Measurements from ENCODE around the gene NFATC1.
"Not testable (repeated sequence)": the region's sequence is repeated elsewhere in the genome, so short reads cannot be mapped to it uniquely, and the experiment has no call there.

NFATC1 gene

DNA sequence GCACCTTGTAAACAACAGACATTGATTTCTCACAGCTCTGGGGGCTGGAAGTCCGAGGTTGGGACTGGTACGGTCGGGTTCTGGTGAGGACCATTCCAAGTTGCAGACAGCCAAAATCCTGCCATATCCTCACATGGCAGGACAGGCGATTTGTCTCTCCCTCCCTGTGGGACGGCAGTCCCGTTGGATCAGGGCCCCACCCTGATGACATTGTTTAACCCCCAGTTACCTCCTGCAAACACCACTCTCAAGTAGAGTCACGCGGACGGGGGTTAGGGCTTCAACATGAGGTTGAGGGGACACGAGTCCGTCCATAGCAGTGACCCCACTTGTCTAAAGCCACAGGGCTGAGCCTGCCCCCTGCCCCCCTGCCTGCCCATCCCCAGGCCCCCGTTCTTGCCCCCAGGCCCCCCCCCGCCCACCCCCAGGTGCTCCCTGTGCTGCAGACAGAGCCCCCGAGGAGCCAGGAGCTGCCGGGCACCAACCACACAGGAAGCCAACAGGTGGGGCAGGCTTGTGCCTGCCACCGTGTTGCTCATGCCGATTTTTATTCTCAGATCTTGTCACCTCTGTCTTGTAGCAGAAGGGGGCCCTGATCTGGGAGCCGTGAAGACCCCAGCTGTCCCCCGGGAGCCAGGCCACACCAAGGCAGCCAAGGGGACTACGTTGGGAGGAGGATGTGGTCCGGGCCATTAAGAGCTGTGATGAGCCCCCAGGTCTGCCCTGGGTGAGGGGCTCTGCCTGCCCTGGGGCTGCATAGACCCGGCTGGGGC lies 82.2 kb downstream of the NFATC1 start:
- DNase-seq (ENCODE audit: low spot score) = no peak

DNA sequence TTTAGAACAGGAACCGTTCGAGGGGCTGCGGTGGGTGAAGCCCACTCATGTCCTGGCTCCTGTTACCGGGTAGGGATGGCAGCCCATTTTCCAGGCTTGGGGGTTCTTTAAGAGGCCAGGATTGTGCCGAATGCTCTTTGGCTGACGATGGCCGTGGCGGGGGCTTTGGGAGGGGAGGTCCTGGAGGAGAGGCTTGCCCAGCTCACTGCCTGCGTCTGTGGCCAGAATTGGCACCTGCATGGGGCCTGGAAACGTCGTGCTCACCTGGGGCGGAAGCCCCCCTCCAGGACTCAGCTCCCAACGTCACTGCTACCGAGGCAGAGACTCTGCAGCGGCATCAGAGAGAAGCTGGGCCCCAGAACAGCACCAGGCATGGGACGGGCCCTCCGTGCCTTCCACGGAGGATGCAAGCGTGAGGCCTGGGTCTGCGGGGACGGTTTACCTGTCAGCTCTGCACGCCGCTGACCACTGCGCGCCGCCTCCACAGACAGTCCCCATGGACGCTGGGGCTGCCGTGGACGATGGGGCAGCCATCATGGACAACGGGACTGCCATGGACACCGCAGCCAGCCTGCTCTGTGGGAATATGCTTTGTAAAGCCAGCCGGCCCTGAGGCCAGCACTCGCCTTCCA lies 82.9 kb downstream of the NFATC1 start:
- DNase-seq (ENCODE audit: low spot score) = no peak

DNA sequence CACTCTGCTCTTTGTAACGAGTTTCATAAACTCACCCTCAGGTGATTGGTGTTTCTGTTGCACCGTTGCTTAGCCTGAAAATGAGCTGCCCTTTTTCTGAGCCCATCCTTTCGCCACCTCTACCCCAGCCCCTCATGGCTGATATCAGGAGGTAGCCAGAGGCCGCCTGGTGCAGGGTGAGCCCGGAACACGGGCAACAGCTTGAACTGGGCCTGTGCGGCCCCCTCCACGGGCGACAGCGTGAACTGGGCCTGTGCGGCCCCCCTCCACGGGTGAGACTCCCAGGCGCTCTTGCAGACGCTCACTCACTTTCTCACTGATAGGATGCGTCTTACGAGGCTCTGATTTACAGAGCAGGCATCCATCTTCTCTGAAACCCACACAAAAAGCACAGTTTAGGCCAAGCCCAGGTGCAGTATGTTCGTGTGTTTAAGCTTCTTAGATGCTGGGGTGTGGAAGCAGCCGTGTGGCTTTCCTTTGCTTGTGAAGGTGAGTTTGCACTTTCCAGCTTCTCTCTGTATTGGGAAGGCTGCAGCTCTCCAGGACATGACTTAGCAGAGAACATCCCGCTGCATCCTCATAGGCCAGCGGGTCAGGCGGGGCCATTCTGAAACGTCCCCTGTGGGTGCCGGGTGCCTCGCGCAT lies 83.5 kb downstream of the NFATC1 start:
- DNase-seq (ENCODE audit: low spot score) = no peak

DNA sequence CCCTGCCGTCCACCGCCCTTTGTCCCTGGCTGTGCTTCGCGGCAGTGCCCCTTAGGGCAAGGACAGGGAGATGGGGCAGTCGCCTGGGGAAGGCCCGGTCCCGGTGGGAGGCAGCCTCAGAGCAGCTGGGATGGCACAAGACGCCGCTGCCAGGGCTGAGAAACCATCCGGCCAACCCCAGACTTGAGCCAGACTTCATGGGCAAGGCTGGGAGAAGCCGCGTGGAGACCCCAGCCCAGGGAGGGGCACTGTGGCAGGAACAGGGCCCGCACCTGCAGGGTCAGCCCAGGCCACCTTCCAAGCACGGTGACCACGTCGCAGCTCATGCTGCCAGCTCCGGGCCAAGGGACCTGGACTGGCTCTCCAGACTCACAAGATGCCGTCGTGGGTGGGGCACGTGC lies 84.0 kb downstream of the NFATC1 start:
- no peak for DNase-seq (ENCODE audit: low spot score)

DNA sequence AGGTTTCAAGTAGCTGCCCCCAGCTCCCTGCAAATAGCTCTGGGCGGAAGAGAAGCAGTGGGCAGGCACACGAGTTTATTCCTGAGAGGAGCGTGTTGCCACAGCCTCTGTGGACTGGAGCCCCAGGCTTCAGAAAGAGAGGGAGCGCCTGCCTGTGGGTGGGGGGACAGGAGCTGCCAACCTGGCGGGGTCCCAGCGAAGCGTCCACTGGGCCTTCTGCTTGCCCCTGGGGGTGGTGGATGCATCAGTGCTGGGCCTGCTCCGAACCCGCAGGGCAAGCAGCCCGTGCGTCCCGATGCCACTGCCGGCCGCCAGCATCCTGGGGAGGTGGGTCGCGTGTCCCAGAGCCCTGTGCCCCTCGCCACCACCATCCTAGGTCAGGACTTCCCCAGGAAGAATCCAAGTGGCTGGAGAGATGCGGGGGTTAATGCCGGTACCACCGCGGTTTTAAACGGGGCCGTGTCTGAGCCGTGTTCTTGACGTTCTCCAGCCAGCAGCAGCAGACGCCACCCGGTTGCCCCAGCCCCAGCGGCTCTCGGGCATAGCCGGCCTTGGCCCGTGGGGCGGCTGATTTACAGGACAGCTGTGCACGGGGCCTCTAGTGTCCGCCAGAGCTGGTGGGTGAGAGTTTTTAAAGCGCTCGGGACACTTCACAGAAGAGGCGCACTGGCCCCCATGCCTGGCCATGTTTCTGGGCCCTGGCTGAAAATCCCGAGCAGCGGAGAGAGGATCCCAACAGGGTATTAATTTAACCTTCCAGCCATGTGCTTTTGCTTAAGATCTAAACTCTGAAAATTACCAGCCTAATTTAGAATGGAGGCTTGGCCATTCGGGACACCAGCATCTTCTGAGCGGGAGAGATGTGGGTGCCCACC lies 84.7 kb downstream of the NFATC1 start:
- no peak for DNase-seq (ENCODE audit: low spot score)

DNA sequence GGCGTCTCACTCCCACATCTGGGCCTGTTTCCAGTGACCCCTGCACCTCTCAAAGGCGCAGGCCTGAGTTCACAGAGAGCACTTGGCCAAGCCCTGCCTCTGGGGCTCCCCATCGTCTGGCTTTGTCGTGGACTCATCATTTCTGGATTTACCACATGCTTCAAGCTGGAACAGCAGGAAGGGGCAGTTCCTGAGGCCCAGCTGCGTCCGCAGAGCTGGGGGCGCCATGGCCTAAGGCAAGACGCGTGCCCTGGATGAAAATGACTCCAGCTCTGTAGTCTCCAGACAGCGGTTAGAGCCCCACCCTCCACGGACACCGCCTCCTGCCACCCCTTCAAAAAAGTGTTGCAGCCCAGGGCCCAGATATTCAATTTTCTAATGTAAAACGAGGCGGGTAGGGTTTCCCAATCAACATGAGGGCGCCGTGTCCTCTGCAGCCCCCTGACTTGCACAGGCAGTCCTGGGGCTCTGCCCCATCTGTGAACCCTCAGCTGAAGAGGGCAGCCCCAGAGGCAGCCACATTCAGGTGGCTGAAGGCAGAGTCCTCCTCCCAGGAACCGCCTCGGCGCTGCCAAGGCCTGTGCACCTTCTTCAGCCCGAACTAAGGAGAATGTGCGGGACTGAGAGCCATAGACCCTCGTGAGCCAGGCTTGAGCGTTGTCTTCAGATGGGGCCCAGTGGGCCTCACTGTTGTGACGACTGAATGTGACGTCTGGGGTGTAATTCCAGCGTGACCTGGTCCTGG lies 85.5 kb downstream of the NFATC1 start:
- DNase-seq (ENCODE audit: low spot score) = no peak

DNA sequence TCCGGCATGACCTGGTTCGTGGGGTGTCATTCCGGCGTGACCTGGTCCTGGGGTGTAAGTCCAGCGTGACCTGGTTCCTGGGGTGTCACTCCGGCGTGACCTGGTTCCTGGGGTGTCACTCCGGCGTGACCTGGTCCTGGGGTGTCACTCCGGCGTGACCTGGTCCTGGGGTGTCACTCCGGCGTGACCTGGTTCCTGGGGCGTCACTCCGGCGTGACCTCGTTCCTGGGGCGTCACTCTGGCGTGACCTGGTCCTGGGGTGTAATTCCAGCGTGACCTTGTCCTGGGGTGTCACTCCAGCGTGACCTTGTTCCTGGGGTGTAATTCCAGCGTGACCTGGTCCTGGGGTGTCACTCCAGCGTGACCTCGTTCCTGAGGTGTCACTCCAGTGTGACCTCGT lies 87.7 kb downstream of the NFATC1 start:
- DNase-seq (ENCODE audit: low spot score) = not testable (repeated sequence)

DNA sequence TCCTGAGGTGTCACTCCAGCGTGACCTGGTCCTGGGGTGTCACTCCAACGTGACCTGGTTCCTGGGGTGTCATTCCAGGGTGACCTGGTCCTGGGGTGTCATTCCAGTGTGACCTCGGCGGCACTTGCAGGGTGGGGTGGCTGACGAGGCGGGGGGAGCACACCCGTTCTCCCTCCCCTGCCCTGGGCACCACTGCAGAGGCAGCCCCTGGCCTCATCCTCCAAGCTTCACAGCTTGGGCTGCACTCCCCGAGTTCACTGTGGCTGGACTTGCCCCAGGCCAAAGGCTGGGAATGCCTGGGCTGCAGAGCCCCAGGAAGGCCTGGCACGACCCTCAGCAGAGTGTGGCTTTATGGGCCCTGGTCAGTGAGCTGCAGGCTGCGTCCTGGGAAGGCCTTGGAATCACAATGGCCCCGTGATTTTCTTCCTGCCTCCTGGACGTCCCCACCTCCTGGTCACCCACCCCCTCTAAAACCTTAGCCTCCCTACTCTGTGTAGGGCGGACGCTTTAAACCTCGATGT lies 88.3 kb downstream of the NFATC1 start:
- DNase-seq (ENCODE audit: low spot score) = no peak

DNA sequence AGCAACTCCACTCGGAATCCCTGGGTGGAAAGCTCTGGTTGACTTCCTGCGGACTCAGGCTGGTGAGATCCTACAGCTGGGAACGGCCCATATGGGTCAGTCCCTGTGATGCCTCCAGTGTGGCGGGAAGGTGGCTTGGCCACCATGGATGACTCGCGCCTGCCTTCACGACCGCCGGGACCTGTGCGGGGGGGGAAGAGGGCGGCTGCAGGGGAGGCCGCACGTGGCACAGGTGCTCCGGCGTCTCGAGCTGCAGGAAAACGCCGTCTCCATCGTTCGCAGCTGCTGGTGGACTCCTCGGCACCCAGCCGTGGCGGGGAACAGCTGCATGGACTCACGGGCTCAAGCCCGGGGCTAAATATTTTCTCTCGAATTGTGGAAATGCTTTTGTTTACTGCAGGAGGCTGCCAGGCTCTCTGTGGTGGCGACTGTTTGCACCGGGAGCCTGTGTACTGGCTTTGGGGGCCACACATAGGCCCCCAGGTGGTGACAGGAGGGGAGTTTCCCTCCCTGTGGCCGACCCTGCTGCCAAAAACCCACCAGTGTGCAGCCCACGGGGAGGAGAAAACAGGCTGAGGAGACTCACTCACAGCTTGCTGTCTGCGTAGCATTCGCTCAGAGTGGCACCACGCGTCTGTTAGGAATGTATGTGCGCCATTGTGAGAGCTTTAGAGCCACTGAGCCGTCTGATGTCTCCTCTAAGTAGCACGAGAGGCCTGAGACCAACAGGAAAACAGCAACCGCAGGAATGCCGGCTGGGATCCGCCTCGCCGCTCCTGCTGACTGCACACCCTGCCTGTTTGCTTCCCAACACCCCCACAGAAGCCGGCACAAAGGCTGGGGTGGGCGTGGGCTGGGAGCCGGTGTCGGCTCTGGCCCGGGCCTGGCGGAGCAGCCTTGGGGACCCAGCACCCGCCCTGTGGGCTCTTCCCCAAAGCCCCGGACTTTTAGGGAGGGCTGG lies 89.2 kb downstream of the NFATC1 start:
- no peak for DNase-seq (ENCODE audit: low spot score)

DNA sequence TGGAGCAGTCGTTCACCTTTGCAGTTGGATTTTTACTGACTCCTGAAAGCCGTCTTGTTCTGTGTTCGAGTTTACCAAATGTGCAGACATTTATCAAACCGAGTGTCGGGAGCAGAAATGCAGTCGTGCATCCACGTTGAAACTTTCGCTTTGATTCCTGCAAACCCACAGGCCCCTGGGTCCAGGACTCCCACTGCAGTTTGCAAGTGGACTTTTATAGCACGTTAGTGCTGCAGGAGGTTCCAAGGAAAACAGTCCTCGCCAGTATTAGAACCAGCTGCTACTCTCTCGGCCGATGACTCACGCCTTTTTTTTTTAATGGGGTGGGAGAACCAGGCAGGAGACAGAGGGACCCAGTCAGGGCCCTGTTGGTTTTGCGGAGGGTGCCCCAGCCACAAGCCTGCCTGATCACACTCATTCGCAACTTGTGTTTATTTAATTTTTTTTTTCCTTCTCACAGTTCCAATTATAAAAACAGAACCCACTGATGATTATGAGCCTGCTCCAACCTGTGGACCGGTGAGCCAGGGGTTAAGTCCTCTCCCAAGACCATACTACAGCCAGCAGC lies 90.1 kb downstream of the NFATC1 start:
- DNase-seq (ENCODE audit: low spot score) = no peak

DNA sequence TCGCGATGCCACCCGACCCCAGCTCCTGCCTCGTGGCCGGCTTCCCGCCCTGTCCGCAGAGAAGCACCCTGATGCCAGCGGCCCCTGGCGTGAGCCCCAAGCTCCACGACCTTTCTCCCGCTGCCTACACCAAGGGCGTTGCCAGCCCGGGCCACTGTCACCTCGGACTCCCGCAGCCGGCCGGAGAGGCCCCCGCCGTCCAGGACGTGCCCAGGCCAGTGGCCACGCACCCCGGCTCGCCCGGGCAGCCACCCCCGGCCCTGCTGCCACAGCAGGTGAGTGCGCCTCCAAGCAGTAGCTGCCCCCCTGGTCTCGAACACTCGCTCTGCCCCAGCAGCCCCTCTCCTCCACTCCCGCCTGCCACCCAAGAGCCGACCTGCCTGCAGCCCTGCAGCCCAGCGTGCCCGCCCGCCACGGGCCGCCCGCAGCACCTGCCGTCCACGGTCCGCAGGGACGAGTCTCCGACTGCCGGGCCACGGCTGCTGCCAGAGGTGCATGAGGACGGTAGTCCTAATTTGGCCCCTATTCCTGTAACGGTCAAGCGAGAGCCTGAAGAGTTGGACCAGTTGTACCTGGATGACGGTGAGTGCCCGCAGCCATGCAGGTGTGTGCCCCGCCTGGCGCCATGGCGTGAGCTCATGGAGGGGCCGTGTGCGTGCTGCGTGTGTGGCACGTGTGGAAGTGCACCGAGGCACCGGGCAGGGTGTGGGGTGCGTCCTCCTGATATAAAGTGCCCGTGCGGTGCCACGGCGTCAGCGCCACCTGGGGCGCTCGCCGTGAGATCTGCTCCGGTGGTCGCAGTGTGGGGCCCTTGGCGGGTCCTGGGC lies 90.8 kb downstream of the NFATC1 start:
- DNase-seq (ENCODE audit: low spot score) = no peak

DNA sequence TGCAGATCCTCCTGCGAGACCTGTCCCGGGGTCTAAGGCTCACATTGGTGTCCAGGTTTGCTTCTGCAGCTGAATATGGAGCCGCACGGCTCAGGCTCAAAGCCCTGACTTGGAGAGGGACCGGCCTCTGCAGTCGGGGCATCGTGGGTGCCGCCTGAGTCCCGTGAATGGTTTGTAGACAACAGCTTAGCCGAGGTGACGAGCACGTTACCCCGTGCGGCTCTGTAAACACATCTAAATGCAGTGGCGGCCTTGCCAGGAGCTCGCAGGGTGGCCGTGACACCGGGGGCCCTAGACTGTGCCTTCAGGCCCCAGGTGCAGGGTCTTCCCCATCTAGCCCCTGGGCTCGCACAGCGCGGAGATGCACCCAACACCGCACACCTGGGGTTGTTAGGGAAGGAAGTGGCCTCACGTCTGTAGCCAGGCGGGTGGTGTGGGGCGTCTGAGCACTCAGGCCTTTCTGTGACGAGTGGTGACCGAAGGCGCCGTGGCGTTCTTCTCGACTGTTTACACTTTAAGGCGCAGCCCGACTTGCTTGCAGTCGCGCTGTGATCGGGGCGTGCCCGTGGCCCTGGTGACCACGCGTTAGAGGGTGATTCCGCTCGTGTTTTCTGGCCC lies 91.6 kb downstream of the NFATC1 start:
- no peak for DNase-seq (ENCODE audit: low spot score)

DNA sequence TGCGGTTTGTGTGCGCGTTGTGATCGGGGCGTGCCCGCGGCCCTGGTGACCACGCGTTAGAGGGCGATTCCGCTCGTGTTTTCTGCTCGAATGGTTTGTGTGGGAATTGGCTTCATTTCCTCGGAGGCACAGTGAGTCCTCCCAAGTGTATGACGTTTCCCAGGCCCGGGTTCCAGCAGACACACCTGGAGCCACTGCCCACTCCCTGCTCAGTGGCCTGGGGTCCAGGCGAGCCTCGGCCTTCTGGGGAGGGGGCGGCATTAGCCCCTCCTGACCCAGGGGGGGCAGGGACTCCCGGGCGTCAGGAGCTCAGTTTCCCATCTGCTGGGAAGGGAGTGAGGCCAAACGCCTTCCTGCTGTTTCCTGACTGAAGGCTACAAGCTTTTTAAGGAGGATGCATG lies 92.1 kb downstream of the NFATC1 start:
- DNase-seq (ENCODE audit: low spot score) = no peak

DNA sequence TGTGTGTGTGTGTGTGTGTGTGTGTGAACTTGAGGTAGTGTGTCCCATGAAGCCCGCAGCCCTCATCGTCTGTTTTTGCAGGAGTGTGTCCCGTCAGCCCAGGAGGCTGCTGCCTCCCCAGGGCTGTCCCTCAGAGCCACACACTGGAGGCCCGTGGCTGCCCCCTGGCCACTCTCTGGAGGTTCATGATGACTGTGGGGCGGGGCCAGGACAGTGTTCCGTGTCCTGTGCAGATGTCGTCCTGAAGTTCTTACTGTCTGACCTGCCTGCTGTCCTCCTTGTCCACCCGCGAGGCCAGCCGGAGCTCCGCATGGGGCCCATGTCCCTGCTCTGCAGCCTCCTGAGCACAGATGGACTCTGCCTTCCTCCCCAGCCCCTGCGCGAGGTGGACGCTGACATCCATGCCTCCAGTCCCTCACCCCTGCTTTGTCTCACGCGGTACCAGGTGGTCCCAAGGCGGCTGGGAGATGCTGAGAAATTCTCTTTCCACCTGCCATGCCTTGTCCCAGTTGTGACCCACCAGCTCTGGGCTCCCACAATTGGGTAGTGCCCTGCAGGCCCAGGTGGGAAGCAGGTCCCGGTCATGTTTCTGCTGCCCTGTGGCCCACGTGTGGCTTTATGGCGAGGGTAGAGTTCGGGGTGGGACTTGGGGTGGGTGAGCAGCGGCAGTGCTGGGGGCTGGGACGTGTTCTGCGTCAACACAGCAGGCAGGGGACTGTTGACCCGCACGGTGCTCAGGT lies 92.8 kb downstream of the NFATC1 start:
- DNase-seq (ENCODE audit: low spot score) = no peak

DNA sequence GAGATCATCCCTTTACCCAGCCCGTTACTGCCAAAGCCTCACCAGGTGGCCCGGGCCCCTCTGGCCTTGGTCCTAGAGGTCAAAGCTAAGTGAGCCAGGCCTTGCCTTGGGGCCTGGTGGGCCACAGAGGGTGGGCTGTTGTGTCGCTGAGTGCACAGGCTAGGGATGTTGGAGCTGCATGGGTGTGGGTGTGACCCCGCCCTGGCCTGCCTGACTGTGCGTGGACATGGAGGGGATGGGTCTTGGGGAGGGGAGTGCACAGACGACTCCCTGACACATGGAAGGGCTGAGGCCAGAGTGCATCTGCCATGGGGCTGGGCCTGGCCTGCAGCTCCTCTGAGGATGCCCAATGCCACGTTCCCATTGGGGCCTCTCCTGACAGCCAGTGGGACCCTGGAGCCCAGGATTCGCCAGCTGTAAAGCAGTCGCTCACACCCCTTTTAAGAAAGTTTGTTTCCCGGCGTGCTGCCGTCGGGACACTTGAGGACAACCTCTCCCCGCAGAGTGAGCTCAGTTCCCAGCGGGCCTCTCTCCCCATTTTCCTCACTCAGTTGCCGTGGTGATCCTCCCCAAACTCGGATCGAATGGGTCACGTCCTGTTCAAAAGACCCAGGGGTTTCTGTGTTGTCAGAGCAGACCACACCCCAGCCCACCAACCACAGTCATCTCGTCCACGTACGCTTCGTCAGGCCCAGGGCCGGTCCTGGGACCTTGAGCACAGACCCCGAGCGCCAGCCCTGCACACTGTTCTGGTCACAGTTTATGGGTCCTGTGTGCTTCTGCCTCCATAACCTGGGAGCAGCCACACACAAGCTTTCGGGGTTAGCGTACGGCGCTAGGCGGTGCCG lies 93.5 kb downstream of the NFATC1 start:
- DNase-seq (ENCODE audit: low spot score) = no peak

DNA sequence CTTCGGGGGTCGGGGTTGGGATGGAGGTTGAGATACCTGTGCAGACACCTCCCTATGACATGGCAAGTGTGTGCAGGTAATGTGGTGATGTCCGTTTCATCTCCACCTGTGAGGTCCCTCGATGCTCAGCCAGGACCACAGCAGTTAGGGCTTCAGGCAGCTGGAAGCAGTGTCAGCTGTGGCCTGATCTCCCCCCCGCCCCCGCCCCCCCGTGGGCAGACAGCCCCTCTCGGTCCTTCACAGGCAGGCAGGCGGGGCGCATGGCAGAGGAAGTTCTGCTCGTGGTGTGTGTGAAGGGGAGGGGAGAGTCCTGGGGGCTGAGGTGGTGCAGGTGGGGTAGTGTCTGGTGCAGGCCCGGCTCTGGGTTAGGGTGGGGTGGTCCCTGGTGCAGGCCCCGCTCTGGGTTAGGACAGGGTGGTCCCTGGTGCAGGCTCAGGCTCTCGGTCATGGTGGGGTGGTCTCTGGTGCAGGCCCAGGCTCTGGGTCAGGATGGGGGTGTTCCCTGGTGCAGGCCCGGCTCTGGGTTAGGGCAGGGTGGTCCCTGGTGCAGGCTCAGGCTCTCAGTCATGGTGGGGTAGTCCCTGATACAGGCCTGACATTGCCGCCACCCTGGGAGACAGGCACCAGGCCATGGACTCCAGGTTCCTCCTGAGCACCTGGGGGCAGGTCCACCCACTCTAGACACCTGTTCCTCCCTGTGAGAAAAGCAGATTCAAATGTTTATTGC lies 94.3 kb downstream of the NFATC1 start:
- no peak for DNase-seq (ENCODE audit: low spot score)

Measured in globus pallidus (tissue), 1 donor.